Measurements from ENCODE around the gene OVOL2.

Gene OVOL2

DNA sequence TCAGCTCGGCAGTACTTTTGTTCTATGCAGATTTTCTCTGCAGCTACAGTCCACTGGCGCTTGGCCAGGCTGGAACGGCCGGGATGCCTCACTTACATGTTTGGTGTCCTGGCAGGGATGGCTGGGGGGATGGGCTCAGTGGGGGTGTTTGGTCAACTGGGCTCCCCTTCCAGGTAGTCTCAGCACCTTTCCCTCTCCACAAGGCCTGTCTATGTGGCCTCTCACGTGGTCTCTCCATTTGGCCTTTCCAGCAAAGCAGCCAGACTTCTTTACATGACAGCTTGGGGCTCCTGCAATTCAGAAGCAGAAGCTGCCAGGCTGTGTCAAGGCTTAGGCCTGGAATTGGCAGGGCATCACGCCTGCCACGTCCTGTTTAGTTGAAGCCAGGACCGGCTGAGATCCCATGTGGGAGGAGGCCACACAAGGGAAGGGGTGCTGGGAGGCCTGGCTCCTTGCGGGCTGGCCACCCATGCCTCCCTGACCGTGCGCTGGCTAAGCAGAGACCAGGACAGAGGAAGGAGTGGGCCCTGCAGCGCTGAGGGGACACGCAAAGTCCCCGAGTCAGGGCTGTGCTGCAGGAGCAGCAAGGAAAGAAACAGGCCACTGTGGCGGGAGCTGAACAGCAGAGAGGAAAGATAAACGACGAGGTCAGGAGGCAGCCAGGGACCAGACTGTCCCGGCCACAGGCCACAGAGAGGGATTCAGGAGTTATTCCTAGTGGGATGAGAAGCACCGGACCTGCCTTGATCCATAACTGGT is 50.0 kb downstream of the OVOL2 start:
- Histone ChIP-seq H3K9ac (ENCODE audit: low read length) (no peak overlapping the region), H3K4me3 (ENCODE audit: low read length) (no peak overlapping the region), H3K4me1 (ENCODE audit: control insufficient read depth, insufficient read depth, low read length) (peaks cover 37% of the 10 kb centered on the region), H3K9me3 (ENCODE audit: control insufficient read depth, low read length) (no peaks in the 10 kb centered on the region), H3K27me3 (ENCODE audit: control insufficient read depth, insufficient read depth, low read length) (no peaks in the 10 kb centered on the region), H3K36me3 (ENCODE audit: control insufficient read depth, insufficient read depth, low read length) (no peaks in the 10 kb centered on the region)

DNA sequence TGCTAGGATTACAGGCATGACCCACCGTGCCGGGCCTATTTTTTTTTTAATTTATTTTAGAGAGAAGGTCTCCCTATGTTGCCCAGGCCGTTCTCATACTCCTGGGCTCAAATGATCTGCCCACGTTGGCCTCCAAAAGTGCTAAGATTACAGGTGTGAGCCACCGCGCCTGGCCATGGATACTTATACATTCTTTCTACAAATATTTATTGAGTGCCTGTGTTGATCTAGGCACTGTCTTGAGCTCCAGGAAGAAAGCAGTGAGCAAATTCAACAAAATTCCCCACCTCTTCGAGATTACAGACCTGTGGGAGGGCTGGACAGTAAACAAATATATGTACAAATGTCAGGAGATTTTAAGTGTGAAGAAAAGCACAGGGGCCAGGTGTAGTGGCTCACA is 51.0 kb downstream of the OVOL2 start:
- Histone ChIP-seq H3K4me3 (ENCODE audit: low read length) (no peak overlapping the region), H3K36me3 (ENCODE audit: control insufficient read depth, insufficient read depth, low read length) (no peaks in the 10 kb centered on the region), H3K4me1 (ENCODE audit: control insufficient read depth, insufficient read depth, low read length) (peaks cover 40% of the 10 kb centered on the region), H3K9me3 (ENCODE audit: control insufficient read depth, low read length) (no peaks in the 10 kb centered on the region), H3K27me3 (ENCODE audit: control insufficient read depth, insufficient read depth, low read length) (no peaks in the 10 kb centered on the region), H3K9ac (ENCODE audit: low read length) (no peak overlapping the region)

- H3K4me3 ChIP-seq (ENCODE audit: low read length): no peak overlapping the region
- H3K27me3 ChIP-seq (ENCODE audit: control insufficient read depth, insufficient read depth, low read length): no peaks in the 10 kb centered on the region
- no peak overlapping the region for H3K9ac ChIP-seq (ENCODE audit: low read length)
- H3K9me3 ChIP-seq (ENCODE audit: control insufficient read depth, low read length): no peaks in the 10 kb centered on the region
- H3K4me1 ChIP-seq (ENCODE audit: control insufficient read depth, insufficient read depth, low read length): peaks cover 46% of the 10 kb centered on the region
- H3K36me3 ChIP-seq (ENCODE audit: control insufficient read depth, insufficient read depth, low read length): no peaks in the 10 kb centered on the region
These were observed 51.7 kb downstream of the OVOL2 start for GRCh38 chr20:18005990-18006364.

DNA sequence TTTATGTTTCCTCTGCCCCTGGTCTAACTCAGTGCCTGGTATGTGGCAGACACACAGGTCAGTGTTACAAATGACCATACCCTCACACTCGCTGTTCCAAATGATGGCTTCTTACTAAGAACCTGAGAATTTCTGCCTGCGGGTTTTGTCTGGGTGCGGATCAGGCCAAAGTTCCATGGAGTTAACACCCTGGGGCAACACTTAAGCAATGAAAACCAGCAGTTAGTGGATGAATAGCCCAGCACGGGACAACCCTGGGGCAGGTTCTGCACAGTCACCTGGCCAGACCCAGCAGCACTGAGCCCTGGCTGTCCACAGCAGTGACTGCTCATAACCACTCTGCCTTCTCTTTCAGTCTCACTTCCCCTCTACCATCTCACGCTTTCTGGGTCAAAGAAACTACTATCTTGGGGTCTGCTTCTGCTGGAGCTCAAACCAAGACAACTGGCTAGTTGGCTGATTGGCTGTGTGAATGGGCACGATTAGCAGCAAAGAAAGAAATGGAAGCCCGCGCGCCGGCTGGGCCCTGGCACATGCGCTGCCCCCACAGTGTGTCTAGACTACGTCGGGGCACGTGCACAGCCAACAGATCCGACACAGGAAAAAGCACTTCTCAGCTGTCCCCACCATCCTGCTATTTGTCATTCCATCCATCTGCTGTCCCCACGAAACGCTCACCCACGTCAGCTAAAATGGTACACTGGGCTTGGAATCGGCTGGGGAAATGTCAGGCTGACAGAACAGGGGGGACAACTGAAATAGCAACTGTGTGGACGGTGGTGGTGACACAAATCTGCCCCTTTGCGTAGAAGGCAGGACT is 52.3 kb downstream of the OVOL2 start:
- H3K9me3 ChIP-seq (ENCODE audit: control insufficient read depth, low read length): no peaks in the 10 kb centered on the region
- no peak overlapping the region for H3K4me3 ChIP-seq (ENCODE audit: low read length)
- no peak overlapping the region for H3K9ac ChIP-seq (ENCODE audit: low read length)
- H3K36me3 ChIP-seq (ENCODE audit: control insufficient read depth, insufficient read depth, low read length): no peaks in the 10 kb centered on the region
- peaks cover 46% of the 10 kb centered on the region for H3K4me1 ChIP-seq (ENCODE audit: control insufficient read depth, insufficient read depth, low read length)
- no peaks in the 10 kb centered on the region for H3K27me3 ChIP-seq (ENCODE audit: control insufficient read depth, insufficient read depth, low read length)

- Histone ChIP-seq H3K36me3 (ENCODE audit: control insufficient read depth, insufficient read depth, low read length) (no peaks in the 10 kb centered on the region), H3K27me3 (ENCODE audit: control insufficient read depth, insufficient read depth, low read length) (no peaks in the 10 kb centered on the region), H3K4me1 (ENCODE audit: control insufficient read depth, insufficient read depth, low read length) (peaks cover 46% of the 10 kb centered on the region), H3K4me3 (ENCODE audit: low read length) (no peak overlapping the region), H3K9ac (ENCODE audit: low read length) (no peak overlapping the region), H3K9me3 (ENCODE audit: control insufficient read depth, low read length) (no peaks in the 10 kb centered on the region)
These were observed 53.2 kb downstream of the OVOL2 start for GRCh38 chr20:18004384-18005031.

DNA sequence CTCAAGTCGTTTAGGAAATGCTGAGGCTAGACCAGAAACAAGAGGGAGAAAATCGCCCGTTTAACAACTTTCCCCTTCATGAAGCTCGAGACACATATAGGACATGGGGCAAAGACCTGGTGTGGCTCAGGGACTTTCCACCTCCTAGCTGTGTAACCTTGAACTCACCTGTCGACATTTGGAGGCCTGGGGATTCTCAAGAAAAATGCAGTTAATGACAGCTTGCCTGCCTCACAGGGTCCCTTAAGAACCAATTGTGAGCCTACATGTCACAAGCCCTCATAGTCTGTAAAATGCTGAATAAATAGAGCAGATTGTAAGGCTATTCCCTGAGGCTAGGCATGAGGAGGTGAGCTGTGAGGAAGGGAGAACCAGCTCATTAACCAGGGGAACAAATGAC is 53.8 kb downstream of the OVOL2 start:
- H3K27me3 ChIP-seq (ENCODE audit: control insufficient read depth, insufficient read depth, low read length): no peaks in the 10 kb centered on the region
- no peak overlapping the region for H3K9ac ChIP-seq (ENCODE audit: low read length)
- H3K4me3 ChIP-seq (ENCODE audit: low read length): no peak overlapping the region
- H3K4me1 ChIP-seq (ENCODE audit: control insufficient read depth, insufficient read depth, low read length): peaks cover 46% of the 10 kb centered on the region
- no peaks in the 10 kb centered on the region for H3K36me3 ChIP-seq (ENCODE audit: control insufficient read depth, insufficient read depth, low read length)
- no peaks in the 10 kb centered on the region for H3K9me3 ChIP-seq (ENCODE audit: control insufficient read depth, low read length)

DNA sequence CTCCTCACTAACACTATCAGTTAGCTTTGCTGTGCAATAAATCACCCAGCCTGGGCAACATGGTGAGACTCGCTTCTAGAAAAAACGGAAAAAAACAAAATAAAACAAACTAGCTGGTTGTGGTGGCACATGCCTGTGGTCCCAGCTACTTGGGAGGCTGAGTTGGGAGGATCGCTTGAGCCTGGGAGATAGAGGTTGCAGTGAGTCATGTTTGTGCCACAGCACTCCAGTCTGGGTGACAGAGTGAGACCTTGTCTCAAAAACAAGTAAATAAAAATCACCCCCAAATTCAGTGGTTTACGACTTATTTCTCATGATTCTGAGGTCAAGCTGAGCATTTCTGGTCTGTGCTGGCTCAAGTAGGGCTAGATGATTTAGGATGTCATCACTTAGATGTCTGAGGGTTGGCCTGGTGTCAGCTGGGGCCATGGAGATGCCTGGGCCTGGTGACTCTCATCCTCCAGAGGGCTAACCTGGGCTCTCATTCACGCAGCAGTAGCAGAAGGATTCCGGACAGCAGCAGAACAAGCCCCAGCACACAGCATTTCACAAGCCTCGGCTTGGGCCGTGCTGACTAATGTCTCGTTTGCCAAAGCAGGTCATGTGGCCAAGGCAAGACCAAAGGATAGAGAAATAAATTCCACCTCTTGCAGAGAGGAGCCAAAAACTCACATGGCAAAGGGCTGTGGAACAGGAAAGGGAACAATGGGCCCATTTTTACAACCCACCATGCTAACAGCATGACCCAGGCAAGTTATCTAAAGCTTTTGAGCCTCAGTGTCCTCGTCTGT is 56.4 kb downstream of the OVOL2 start:
- Histone ChIP-seq H3K4me3 (ENCODE audit: low read length) (no peak overlapping the region), H3K9ac (ENCODE audit: low read length) (no peak overlapping the region), H3K9me3 (ENCODE audit: control insufficient read depth, low read length) (no peaks in the 10 kb centered on the region), H3K27me3 (ENCODE audit: control insufficient read depth, insufficient read depth, low read length) (no peaks in the 10 kb centered on the region), H3K36me3 (ENCODE audit: control insufficient read depth, insufficient read depth, low read length) (no peaks in the 10 kb centered on the region), H3K4me1 (ENCODE audit: control insufficient read depth, insufficient read depth, low read length) (peaks cover 30% of the 10 kb centered on the region)

- Histone ChIP-seq H3K9ac (ENCODE audit: low read length) (no peak overlapping the region), H3K36me3 (ENCODE audit: control insufficient read depth, insufficient read depth, low read length) (no peaks in the 10 kb centered on the region), H3K27me3 (ENCODE audit: control insufficient read depth, insufficient read depth, low read length) (no peaks in the 10 kb centered on the region), H3K4me1 (ENCODE audit: control insufficient read depth, insufficient read depth, low read length) (peaks cover 15% of the 10 kb centered on the region), H3K4me3 (ENCODE audit: low read length) (no peak overlapping the region), H3K9me3 (ENCODE audit: control insufficient read depth, low read length) (no peaks in the 10 kb centered on the region)
These were observed 58.1 kb downstream of the OVOL2 start for GRCh38 chr20:17999566-17999965.

- Histone ChIP-seq H3K9me3 (ENCODE audit: control insufficient read depth, low read length) (no peaks in the 10 kb centered on the region), H3K4me1 (ENCODE audit: control insufficient read depth, insufficient read depth, low read length) (peaks cover 9% of the 10 kb centered on the region), H3K27me3 (ENCODE audit: control insufficient read depth, insufficient read depth, low read length) (no peaks in the 10 kb centered on the region), H3K9ac (ENCODE audit: low read length) (no peak overlapping the region), H3K4me3 (ENCODE audit: low read length) (no peak overlapping the region), H3K36me3 (ENCODE audit: control insufficient read depth, insufficient read depth, low read length) (no peaks in the 10 kb centered on the region)
These were observed 59.3 kb downstream of the OVOL2 start for GRCh38 chr20:17998446-17998845.

DNA sequence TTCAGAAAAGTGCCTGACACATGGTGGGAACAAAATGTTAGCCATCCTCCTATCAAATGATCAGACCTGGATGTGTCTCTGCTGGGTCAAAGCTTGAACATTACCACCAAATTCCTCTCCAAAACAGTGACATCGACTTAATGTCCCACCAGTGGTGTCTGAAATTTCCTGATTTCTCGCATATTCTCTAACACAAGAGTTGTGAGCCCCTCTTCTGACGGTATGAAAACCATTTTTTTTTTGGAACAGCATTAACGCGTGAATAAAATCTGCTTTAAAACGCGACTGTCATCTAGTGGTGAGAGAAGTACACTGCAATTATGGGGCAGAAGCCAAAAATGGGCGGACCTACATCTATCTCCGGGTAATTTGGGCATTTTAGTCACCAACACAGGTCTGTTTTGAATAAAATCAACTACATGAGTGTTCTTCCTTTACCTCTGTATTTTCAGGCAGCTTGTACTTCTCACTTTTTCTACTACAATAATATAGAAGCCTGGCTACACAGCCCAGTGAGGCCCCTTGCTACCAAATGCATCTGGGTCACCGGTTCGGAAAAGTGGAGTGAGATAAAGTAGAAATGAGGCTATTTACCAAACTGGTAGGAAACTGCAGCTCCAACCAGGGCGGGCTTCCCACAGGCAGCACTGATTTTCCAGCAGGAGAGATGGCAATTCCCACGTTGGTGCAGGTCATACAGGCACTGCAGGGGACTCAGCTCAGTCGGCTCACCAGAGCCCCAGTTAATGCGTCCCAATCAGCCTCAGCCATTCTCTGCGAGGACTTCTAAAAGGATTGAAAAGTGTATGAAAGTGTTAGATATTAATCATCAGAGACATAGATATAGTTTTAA is 61.5 kb downstream of the OVOL2 start:
- H3K4me1 ChIP-seq (ENCODE audit: control insufficient read depth, insufficient read depth, low read length): peaks cover 1% of the 10 kb centered on the region
- H3K9me3 ChIP-seq (ENCODE audit: control insufficient read depth, low read length): no peaks in the 10 kb centered on the region
- no peak overlapping the region for H3K4me3 ChIP-seq (ENCODE audit: low read length)
- no peaks in the 10 kb centered on the region for H3K27me3 ChIP-seq (ENCODE audit: control insufficient read depth, insufficient read depth, low read length)
- H3K36me3 ChIP-seq (ENCODE audit: control insufficient read depth, insufficient read depth, low read length): no peaks in the 10 kb centered on the region
- H3K9ac ChIP-seq (ENCODE audit: low read length): no peak overlapping the region

GRCh38 chr20:17993546-17993945 is 64.2 kb downstream of the OVOL2 start:
- H3K4me3 ChIP-seq (ENCODE audit: low read length): no peak overlapping the region
- no peaks in the 10 kb centered on the region for H3K36me3 ChIP-seq (ENCODE audit: control insufficient read depth, insufficient read depth, low read length)
- H3K4me1 ChIP-seq (ENCODE audit: control insufficient read depth, insufficient read depth, low read length): no peaks in the 10 kb centered on the region
- H3K27me3 ChIP-seq (ENCODE audit: control insufficient read depth, insufficient read depth, low read length): no peaks in the 10 kb centered on the region
- H3K9ac ChIP-seq (ENCODE audit: low read length): no peak overlapping the region
- H3K9me3 ChIP-seq (ENCODE audit: control insufficient read depth, low read length): no peaks in the 10 kb centered on the region
